Measurements from ENCODE around the gene CHCHD3.

Gene CHCHD3

GRCh38 chr7:133050200-133050995, 31.5 kb downstream of the CHCHD3 start:
- TF ChIP-seq TAF1 (IDR thresholded peaks at IDR 0.05; ENCODE audit: borderline replicate concordance, insufficient read depth, low read length) (no peak), REST (IDR thresholded peaks at IDR 0.05; ENCODE audit: insufficient read depth in 1 of 2, low read depth in 2 of 2, low read length in 2 of 2) (no peak), SIN3A (IDR thresholded peaks at IDR 0.05; ENCODE audit: borderline replicate concordance, insufficient read depth, low read length) (no peak), FOXP2 (optimal IDR thresholded peaks at IDR 0.05; ENCODE audit: borderline replicate concordance, extremely low read depth, extremely low read length, insufficient read depth) (no peak), POLR2AphosphoS5 (IDR thresholded peaks at IDR 0.05; ENCODE audit: low read depth, low read length) (no peak)

GRCh38 chr7:133048589-133048988, 33.3 kb downstream of the CHCHD3 start:
- TF ChIP-seq FOXP2 (optimal IDR thresholded peaks at IDR 0.05; ENCODE audit: borderline replicate concordance, extremely low read depth, extremely low read length, insufficient read depth): no peak
- TF ChIP-seq POLR2AphosphoS5 (IDR thresholded peaks at IDR 0.05; ENCODE audit: low read depth, low read length): no peak
- no peak for TF ChIP-seq SIN3A (IDR thresholded peaks at IDR 0.05; ENCODE audit: borderline replicate concordance, insufficient read depth, low read length)
- no peak for TF ChIP-seq TAF1 (IDR thresholded peaks at IDR 0.05; ENCODE audit: borderline replicate concordance, insufficient read depth, low read length)
- no peak for TF ChIP-seq REST (IDR thresholded peaks at IDR 0.05; ENCODE audit: insufficient read depth in 1 of 2, low read depth in 2 of 2, low read length in 2 of 2)

GRCh38 chr7:133047321-133047720, 34.6 kb downstream of the CHCHD3 start:
- no peak for TF ChIP-seq REST (IDR thresholded peaks at IDR 0.05; ENCODE audit: insufficient read depth in 1 of 2, low read depth in 2 of 2, low read length in 2 of 2)
- no peak for TF ChIP-seq FOXP2 (optimal IDR thresholded peaks at IDR 0.05; ENCODE audit: borderline replicate concordance, extremely low read depth, extremely low read length, insufficient read depth)
- TF ChIP-seq SIN3A (IDR thresholded peaks at IDR 0.05; ENCODE audit: borderline replicate concordance, insufficient read depth, low read length): no peak
- no peak for TF ChIP-seq POLR2AphosphoS5 (IDR thresholded peaks at IDR 0.05; ENCODE audit: low read depth, low read length)
- TF ChIP-seq TAF1 (IDR thresholded peaks at IDR 0.05; ENCODE audit: borderline replicate concordance, insufficient read depth, low read length): no peak

- TF ChIP-seq SIN3A (IDR thresholded peaks at IDR 0.05; ENCODE audit: borderline replicate concordance, insufficient read depth, low read length): no peak
- TF ChIP-seq REST (IDR thresholded peaks at IDR 0.05; ENCODE audit: insufficient read depth in 1 of 2, low read depth in 2 of 2, low read length in 2 of 2): no peak
- TF ChIP-seq POLR2AphosphoS5 (IDR thresholded peaks at IDR 0.05; ENCODE audit: low read depth, low read length): no peak
- no peak for TF ChIP-seq FOXP2 (optimal IDR thresholded peaks at IDR 0.05; ENCODE audit: borderline replicate concordance, extremely low read depth, extremely low read length, insufficient read depth)
- no peak for TF ChIP-seq TAF1 (IDR thresholded peaks at IDR 0.05; ENCODE audit: borderline replicate concordance, insufficient read depth, low read length)
Measured at GRCh38 chr7:133044722-133045473, 37.0 kb downstream of the CHCHD3 start.
